HG03025 (cell line): ENCODE data around the gene POFUT2.

Source experiments
- ATAC-seq: cut with Tn5 transposase; IDR thresholded peaks from one replicate; pipeline ENCODE4 v1.9.1; 2021; ENCODE audit warnings: mild to moderate bottlenecking, moderate library complexity; ENCODE audit not compliant: unreplicated experiment, low FRiP score

POFUT2 gene, protein sequence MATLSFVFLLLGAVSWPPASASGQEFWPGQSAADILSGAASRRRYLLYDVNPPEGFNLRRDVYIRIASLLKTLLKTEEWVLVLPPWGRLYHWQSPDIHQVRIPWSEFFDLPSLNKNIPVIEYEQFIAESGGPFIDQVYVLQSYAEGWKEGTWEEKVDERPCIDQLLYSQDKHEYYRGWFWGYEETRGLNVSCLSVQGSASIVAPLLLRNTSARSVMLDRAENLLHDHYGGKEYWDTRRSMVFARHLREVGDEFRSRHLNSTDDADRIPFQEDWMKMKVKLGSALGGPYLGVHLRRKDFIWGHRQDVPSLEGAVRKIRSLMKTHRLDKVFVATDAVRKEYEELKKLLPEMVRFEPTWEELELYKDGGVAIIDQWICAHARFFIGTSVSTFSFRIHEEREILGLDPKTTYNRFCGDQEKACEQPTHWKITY

DNA sequence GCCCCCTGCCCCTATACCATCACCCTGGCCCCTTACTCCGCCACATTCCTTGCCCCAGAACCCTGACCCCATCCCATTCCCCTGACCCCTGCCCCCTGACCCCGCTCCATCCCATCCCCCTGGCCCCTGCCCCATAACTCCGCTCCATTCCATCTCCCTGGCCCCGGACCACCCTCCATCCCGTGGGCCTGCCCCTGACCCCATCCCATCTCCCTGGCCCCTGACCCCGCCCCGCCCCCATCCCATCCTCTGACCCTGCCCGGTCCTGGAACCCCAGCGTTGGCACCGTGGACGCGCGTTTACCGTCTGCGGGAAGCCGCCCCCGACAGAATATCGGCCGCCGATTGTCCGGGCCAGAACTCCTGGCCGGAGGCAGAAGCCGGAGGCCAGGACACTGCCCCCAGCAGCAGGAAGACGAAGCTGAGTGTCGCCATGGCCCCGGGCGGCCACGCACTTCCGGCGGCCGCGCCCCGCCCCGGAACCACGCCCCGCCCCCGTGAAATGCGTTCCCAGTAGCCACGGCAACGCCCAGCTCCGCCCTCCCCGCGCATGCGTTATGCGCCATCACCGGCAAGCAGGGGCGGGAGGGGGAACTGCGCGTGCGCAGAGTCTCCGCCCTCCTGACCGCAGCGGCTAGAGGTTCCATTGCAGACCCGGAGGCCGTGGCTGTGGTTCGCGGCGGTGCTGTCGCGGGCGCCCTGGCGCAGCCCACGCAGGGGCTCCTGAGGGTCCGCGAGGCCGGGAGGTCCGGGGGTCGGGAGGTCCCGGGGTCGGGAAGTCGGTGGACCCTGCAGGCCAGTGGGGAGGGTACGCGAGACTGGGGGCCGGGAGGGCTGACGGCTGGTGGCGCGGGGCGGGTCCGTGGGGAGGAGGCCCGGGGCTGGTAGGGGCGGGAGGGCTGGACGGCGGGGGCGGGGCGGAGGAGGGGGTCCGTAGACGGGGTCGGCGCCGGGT is at the start of gene POFUT2:
Gene POFUT2, minus strand, starts transcription at position 458 of the 954 bp plus-strand sequence. Its CDS starts 24 bp downstream, at position 434.
- ATAC-seq: peak; percentile 73

DNA sequence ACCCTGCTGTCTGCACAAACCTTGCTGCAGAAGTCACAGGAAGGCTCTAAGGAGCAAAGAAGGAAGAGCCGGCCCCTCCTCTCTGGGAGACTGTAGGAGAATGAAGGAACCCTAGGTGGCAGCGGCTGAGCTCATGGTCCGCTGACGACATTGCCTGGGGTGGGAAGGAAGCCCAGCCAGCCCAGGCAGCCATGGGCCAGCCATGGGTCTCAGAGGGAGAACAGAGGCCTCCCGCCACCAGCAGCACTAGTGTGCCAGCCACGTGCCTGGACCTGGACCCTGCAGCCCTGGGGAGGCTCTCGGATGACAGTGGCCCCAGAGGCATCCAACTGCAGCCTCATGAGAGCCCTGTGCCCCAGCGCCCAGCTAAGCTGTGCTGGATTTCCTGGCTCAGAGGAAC is 49.2 kb upstream of the POFUT2 start:
- no peak for ATAC-seq

- no peak for ATAC-seq
Observed at GRCh38 chr21:45336535-45336810, 48.8 kb upstream of the POFUT2 start.

- ATAC-seq: no peak
Observed at GRCh38 chr21:45335761-45336534, 48.3 kb upstream of the POFUT2 start.

- ATAC-seq: no peak
Observed at GRCh38 chr21:45335151-45335760, 47.6 kb upstream of the POFUT2 start.

- ATAC-seq: no peak
Observed at GRCh38 chr21:45334591-45335081, 46.9 kb upstream of the POFUT2 start.

DNA sequence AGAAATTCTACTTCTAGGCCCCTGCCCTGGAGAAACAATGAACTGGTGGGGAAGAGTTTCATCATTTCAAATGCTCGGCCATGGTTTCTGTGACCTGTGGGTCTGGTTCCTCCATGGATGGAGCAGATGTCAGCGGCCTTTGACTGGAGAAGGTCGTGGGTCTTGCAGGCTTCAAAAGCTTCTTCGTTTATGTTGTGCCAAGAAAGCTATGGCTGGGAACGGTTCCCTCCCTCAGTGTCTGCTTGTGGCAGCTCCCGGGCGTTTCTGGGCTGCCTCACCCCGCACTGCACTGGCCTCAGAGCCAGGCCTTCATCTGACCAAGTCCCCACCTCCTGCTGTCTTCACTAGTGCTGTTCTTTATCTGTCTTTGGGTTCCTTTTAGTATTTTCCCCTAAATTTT is 46.4 kb upstream of the POFUT2 start:
- no peak for ATAC-seq

- ATAC-seq: no peak
Observed at GRCh38 chr21:45333583-45334121, 46.0 kb upstream of the POFUT2 start.

GRCh38 chr21:45332981-45333582 is 45.4 kb upstream of the POFUT2 start:
- no peak for ATAC-seq

- ATAC-seq: no peak
Observed at GRCh38 chr21:45332415-45332814, 44.7 kb upstream of the POFUT2 start.

DNA sequence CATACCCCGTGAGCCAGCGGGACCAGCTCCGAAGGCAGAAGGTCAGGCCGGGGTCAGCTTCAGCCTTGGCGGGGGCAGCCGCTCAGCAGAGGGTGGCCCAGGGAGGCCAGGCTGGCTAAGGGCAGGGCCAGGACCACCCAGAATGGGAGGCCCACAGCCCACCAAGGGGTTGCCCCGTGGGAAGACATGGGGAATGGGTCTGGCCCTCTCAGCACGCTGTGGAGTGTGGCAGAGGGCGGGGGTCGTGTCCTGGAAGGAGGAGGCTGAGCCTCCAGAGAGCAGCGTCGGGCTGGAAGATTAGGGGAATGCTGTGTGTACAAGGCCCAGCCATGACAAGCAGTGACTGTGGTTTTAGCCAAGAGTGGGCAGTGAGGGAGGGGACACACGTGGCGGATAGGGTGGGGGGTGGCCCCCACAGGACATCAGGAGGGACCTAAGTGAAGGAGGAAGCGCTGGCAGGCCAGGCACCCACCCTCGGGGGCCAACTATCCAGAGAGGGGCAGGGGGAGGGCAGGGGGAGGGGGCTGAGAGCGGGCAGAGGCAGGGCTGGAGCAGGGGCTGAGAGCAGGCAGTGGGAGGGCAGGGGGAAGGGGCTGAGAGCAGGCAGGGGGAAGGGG is 43.9 kb upstream of the POFUT2 start:
- ATAC-seq: no peak

- no peak for ATAC-seq
Observed at GRCh38 chr21:45330851-45331261, 43.2 kb upstream of the POFUT2 start.

DNA sequence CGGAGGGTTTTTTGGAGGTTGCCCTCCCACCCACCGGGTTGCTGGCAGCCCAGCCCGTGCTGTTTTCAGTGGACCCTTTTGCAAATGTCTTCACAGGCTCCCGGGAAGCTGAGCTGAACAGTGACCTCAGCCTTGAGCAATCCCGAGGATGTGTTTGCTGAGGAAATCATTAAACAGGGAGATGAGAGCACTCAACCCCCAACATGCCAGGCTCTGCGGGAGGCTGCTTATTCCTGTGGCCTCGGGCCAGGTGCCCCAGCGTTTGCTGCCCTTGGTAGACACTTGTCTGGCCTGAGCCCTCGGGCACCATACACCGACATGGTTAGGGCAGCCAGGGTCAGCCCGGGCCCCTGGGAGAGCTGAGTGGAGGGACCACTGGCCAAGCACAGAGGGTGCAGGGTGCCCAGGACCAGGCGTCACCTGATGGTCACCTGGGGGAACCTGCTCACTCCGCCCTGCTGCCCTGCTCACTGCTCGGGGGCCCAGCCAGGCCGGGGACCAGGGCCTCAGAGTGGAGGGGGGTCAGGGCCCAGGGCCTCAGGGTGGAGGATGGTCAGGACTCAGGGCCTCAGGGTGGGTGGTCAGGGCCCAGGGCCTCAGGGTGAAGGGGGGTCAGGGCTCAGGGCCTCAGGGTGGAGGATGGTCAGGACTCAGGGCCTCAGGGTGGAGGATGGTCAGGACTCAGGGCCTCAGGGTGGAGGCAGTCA is 42.5 kb upstream of the POFUT2 start:
- ATAC-seq: no peak

DNA sequence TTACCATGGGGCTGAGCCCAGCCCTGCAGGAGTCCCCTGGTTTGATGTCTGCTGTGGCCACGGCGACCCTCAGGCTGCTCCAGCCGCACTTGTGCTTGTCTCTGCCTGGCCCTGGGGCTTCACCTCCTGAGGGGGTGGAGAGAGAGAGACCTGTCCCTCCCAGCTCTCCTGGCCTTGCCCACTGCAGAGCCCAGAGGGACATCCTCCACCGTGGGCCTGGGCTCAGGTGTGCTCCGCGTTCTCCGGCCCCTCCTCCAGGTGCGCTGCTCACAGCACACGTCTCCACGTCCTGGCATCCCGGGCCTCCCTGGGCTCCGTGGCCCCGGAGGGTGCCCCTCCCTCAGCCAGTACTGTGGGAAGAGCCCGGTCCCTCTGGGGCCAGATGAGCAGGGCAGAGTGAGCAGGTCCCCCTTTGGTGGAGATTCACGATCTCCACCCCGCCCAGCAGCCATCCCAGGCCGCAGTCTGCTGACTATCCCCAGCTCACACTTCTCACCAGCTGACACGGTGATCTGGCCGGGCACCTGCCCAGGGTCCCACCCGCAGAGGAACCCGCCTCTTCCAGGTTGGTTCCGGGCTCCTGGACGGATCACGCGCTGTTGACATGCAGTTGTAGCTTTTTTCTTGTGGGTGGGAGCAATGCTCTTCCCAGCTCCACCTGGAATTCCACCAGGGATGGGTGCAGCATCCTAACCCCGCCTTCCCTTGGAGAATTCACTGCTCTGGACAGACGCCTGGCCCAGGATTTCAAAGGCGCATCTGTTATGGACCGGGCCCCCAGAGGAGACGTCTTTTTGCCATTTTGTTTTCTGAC is 41.8 kb upstream of the POFUT2 start:
- ATAC-seq: no peak

DNA sequence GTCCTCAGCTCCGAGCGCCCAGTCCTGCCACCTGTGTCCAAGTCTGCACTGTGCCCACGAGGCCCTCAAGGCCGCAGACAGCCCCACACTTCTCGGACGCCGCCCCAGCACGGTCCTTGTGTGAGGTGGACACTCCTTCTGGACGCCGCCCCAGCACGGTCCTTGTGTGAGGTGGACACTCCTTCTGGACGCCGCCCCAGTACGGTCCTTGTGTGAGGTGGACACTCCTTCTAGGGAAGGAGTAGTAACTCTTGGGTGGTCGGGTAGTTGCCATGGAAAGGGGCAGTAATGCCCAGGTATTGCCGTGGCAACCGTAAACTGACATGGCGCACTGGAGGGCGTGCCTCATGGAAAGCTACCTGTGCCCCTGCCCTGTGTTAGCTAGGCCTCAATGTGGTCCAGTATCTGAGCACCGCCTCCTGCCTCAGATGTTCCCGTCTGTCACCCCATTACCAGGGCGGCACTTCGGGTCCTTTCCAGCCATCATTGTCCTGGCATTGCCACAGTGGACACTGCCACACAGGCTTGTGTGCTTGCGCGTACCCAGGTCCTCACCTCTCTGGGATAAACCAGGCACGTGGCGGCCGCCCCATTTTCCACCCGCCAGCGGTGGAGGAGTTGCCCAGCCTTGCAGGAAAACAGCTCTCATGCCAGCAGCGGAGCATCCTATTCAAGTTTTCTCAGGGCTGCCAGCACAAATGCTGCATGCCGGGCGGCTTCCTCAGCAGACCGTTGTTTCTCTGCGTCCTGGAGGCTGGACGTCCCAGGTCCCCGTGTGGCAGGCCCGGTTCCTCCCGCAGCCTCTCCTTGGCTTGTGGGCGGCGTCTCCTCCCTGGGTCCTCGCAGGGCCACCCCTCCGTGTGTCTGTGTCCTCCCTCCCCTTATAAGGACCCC is 40.8 kb upstream of the POFUT2 start:
- no peak for ATAC-seq

GRCh38 chr21:45327441-45328197 is 39.9 kb upstream of the POFUT2 start:
- ATAC-seq: no peak
